NT2/D1 (cell line): Measurements from ENCODE around the gene EIF5A.

Experiments used
- SUZ12 ChIP-seq: IDR thresholded peaks from 2 replicates; pipeline ENCODE4 v1.6.1; 2011; ENCODE audit not compliant: insufficient read length, insufficient read depth; ENCODE audit errors: extremely low read depth
- YY1 ChIP-seq: IDR thresholded peaks from 2 replicates; pipeline ENCODE4 v1.6.1; 2011; ENCODE audit not compliant: insufficient read length, insufficient read depth
- ZNF274 ChIP-seq: IDR thresholded peaks from 2 replicates; pipeline ENCODE4 v1.6.1; 2011; ENCODE audit warnings: mild to moderate bottlenecking, low read depth, low read length

DNA sequence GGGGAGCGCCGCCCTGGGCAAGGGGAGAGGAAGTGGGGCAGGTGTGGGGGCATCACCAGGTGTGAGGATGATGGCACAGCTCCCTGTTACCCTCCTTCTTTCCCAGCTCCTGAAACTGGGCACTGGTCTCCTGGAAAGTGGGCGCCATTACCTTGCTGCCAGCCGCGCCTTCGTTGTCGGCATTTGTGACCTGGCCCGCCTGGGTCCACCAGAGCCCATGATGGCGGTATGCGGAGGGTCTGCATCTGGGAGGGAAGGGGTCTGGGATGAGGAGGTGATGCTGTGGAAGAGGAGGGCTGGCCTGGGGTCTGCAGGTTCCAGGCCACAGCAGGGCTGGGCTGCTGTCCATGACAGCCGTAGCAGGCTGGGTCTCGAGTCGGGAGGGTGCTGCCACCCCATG is 34.4 kb downstream of the EIF5A start:
- TF ChIP-seq SUZ12 = no peak
- no peak for TF ChIP-seq ZNF274
- TF ChIP-seq YY1 = no peak
